CD4-positive, alpha-beta T cell (primary cell): ENCODE measurements around the gene ENAM. TPM values are rescaled to one million over a fixed set of nuclear protein-coding genes. Genes with fewer than 3 reads are reported as not detected.
A peak's percentile ranks its signal among the peaks of the same experiment; 100 is the strongest.
"Not testable (repeated sequence)": the region's sequence is repeated elsewhere in the genome, so short reads cannot be mapped to it uniquely, and the experiment has no call there.

Source experiments
- ATAC-seq: fragments of 200-7000 bp; cut with Tn5 transposase; one replicate; pipeline ENCODE4 v1.10.0; 2022; ENCODE audit warnings: mild to moderate bottlenecking; ENCODE audit not compliant: poor library complexity
- CTCF ChIA-PET: fragments of 350-600 bp; sonication (Branson Sonifier 250); formaldehyde crosslinking; loops from one replicate; lab custom pipeline; 2021; ENCODE audit warnings: antibody characterized with exemption, inconsistent platforms; lab: Charles Lee
- POLR2A ChIA-PET: fragments of 350-600 bp; sonication (Branson Sonifier 250); formaldehyde crosslinking; loops from one replicate; lab custom pipeline; 2021; ENCODE audit warnings: antibody characterized with exemption, inconsistent platforms; lab: Charles Lee
- DNase-seq, 14 experiments: peaks; one replicate each; pipeline ENCODE4 v3.0.0-alpha.2; 2013 to 2020; ENCODE audit warnings: mixed read lengths in 2 of 14
- H3K27ac ChIP-seq, 2 donors: one replicate each; pipeline versions ENCODE4 v1.5.1 to v1.7.0; 2013; ENCODE audit warnings: low read length in 2 of 2, low read depth in 1 of 2, mild to moderate bottlenecking in 1 of 2
- H3K27me3 ChIP-seq, 2 experiments: 1 replicate in 1 of 2; 2 replicates in 1 of 2; pipeline versions ENCODE4 v1.6.1 to v1.7.0; 2013; ENCODE audit warnings: low read length in 2 of 2, control low read depth in 1 of 2, mild to moderate bottlenecking in 1 of 2, moderate library complexity in 1 of 2; ENCODE audit not compliant: insufficient read depth in 2 of 2, control insufficient read depth in 1 of 2
- H3K36me3 ChIP-seq: one replicate; pipeline ENCODE4 v1.6.1; 2013; ENCODE audit warnings: low read length, control low read depth; ENCODE audit not compliant: insufficient read depth
- H3K4me1 ChIP-seq: one replicate; pipeline ENCODE4 v1.6.1; 2013; ENCODE audit warnings: low read length, control low read depth; ENCODE audit not compliant: insufficient read depth
- H3K4me3 ChIP-seq: one replicate; pipeline ENCODE4 v1.5.1; 2013; ENCODE audit warnings: mild to moderate bottlenecking, low read length, moderate library complexity
- H3K9me3 ChIP-seq, 2 experiments: 1 replicate in 1 of 2; 2 replicates in 1 of 2; pipeline versions ENCODE4 v1.6.1 to v1.7.0; 2013; ENCODE audit warnings: low read length in 2 of 2, mild to moderate bottlenecking in 2 of 2, control low read depth in 1 of 2, moderate library complexity in 1 of 2; ENCODE audit not compliant: control insufficient read depth in 1 of 2, insufficient read depth in 1 of 2
- H3K27ac Mint-ChIP-seq: one replicate; pipeline ENCODE4 v1.8.0; 2020; ENCODE audit warnings: mixed read lengths
- H3K27me3 Mint-ChIP-seq: one replicate; pipeline ENCODE4 v1.8.0; 2021; ENCODE audit warnings: mixed read lengths
- H3K36me3 Mint-ChIP-seq: one replicate; pipeline ENCODE4 v1.8.0; 2021; ENCODE audit warnings: low read depth, mixed read lengths
- H3K4me1 Mint-ChIP-seq: one replicate; pipeline ENCODE4 v1.8.0; 2021; ENCODE audit warnings: low read depth, mixed read lengths
- H3K4me3 Mint-ChIP-seq: one replicate; pipeline ENCODE4 v1.8.0; 2020; ENCODE audit warnings: mild to moderate bottlenecking, mixed read lengths
- H3K9me3 Mint-ChIP-seq: one replicate; pipeline ENCODE4 v1.8.0; 2020; ENCODE audit warnings: mixed read lengths
- intact Hi-C, 2 experiments: fragments of 100-400 bp; cut with DNase I in 1 of 2; cut with micrococcal nuclease in 1 of 2; formaldehyde crosslinking; loops; one replicate each; pipeline versions ENCODE4 v1.15.1 to v1.9.0; 2023 to 2025; cut with DNase I, micrococcal nuclease
- total RNA-seq, 174 experiments: library from RNA in 2 of 174; stranded (reverse) in 2 of 174; gene quantifications; one replicate each; pipeline ENCODE4 v1.2.3 and lab custom pipeline; 2021 to 2026
- TF ChIP-seq, protein P1 (sequence below): fragments of 200-600 bp; IDR thresholded peaks from one replicate; pipeline ENCODE4 v1.8.0; 2022; ENCODE audit warnings: antibody characterized with exemption, mild to moderate bottlenecking

Gene ENAM
- total RNA-seq, 2 experiments from 2014 or later: not detected

DNA sequence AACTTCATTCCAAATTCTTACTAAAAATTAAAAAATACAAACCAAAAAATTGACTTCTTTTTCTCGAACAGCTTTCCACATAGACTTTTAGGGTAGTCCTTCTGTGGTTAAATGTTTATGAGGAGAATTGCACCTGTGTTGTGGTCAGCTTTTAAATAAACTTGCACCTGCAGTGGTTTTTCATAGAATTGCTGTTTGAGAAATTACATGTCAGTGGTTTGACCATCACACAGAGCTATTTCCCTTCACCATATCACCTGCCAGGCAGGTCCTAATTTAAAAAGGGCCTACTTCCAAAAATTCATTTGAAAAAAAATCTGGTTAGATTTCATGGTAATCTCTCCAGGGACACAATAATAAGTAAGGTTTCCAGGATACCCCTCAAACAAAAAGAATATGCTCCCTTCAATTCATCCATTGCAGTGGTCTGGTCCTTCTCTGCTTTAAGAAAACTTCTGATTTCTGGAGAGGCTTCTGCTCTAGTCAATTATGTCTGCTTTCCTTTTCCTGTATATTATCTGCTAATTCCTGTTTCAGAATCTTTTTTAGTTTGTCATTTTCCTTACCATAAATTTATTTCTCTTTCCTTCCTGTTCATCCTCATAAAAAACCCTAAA, 49.9 kb downstream of the ENAM start:
- Histone ChIP-seq H3K36me3 (no peaks in the 10 kb centered on the region), H3K27ac (no peak overlapping the region), H3K27me3 (no peaks in the 10 kb centered on the region), H3K4me3 (no peak overlapping the region), H3K9me3 (no peaks in the 10 kb centered on the region), H3K4me1 (peaks cover 7% of the 10 kb centered on the region)
- Mint-ChIP-seq H3K9me3 (no peaks in the 10 kb centered on the region), H3K27me3 (no peaks in the 10 kb centered on the region), H3K4me1 (peaks cover 5% of the 10 kb centered on the region), H3K36me3 (no peaks in the 10 kb centered on the region), H3K4me3 (no peak overlapping the region), H3K27ac (no peak overlapping the region)
- ChIA-PET CTCF (no interaction called here), POLR2A (interaction anchor here (1.1 to 1.9 kb wide), 2 partner anchors 10 to 317 kb away, joined by 4 to 7 read pairs; partner anchors contain the start of gene UTP3)
- DNase-seq: peak in 1 of 14 experiments; percentile 12
- TF ChIP-seq, protein P1, sequence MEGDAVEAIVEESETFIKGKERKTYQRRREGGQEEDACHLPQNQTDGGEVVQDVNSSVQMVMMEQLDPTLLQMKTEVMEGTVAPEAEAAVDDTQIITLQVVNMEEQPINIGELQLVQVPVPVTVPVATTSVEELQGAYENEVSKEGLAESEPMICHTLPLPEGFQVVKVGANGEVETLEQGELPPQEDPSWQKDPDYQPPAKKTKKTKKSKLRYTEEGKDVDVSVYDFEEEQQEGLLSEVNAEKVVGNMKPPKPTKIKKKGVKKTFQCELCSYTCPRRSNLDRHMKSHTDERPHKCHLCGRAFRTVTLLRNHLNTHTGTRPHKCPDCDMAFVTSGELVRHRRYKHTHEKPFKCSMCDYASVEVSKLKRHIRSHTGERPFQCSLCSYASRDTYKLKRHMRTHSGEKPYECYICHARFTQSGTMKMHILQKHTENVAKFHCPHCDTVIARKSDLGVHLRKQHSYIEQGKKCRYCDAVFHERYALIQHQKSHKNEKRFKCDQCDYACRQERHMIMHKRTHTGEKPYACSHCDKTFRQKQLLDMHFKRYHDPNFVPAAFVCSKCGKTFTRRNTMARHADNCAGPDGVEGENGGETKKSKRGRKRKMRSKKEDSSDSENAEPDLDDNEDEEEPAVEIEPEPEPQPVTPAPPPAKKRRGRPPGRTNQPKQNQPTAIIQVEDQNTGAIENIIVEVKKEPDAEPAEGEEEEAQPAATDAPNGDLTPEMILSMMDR: no peak
- ATAC-seq: no peak
- intact Hi-C loops: no loop called here

DNA sequence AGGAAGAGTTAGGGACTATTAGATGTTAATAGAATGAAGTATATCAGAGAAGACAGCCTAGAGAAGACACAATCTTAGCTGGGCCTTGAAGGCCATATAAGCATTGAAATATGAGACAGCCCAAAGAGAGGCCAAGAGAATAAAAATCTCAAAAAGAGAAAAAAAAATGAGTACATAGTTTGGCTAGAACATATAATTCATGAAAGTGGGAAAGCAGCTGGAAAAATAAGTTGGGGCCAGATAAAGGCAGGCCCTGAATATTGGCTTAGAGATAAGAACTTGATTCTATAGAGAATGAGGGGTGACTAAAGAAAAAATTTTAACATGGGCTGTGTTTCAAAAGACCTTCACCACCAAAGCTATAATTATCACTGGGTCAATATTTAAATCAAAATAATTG, 52.4 kb downstream of the ENAM start:
- no peaks in the 10 kb centered on the region for H3K36me3 ChIP-seq
- Mint-ChIP-seq H3K4me3 (no peak overlapping the region), H3K36me3 (no peaks in the 10 kb centered on the region), H3K9me3 (no peaks in the 10 kb centered on the region), H3K4me1 (peaks cover 5% of the 10 kb centered on the region), H3K27me3 (no peaks in the 10 kb centered on the region), H3K27ac (no peak overlapping the region)
- CTCF ChIA-PET: interaction anchor here (1.1 to 1.2 kb wide), 2 partner anchors 24 to 29 kb away, joined by 3 read pairs; no protein-coding TSS in a partner anchor
- H3K27me3 ChIP-seq: no peaks in the 10 kb centered on the region
- H3K4me1 ChIP-seq: peaks cover 7% of the 10 kb centered on the region
- H3K27ac ChIP-seq: no peak overlapping the region
- DNase-seq (no peak), ATAC-seq (no peak)
- POLR2A ChIA-PET: interaction anchor here (1.7 kb wide), 1 partner anchor 8 kb away, joined by 6 read pairs; no protein-coding TSS in a partner anchor
- H3K4me3 ChIP-seq: no peak overlapping the region
- TF ChIP-seq, protein P1: no peak
- intact Hi-C loops: loop anchor here in 1 of 2 experiments (10.0 kb wide), 1 partner anchor 314 kb away; the partner anchor contains the start of gene DCK
- H3K9me3 ChIP-seq: no peaks in the 10 kb centered on the region

DNA sequence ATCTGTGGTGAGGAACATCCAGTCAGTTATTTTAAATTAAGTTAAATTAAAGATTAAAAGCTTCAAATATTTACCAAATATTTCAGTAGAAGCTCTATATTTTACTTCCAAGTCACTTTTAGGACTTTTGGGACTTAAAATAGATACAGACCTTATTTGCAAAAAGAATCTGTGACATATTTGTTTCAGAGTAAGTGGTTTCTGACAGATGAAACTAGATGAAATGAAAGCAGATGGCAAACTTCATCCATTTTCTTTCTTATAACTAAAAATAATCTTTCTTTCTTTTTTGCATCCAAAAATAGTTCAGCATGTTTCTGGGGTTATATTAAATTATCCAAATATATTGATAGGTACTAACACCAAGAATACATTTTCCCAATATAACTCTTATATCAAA, 53.2 kb downstream of the ENAM start:
- Histone ChIP-seq H3K4me3 (no peak overlapping the region), H3K9me3 (no peaks in the 10 kb centered on the region), H3K36me3 (no peaks in the 10 kb centered on the region), H3K4me1 (peaks cover 6% of the 10 kb centered on the region), H3K27me3 (no peaks in the 10 kb centered on the region), H3K27ac (no peak overlapping the region)
- Mint-ChIP-seq H3K4me1 (peaks cover 5% of the 10 kb centered on the region), H3K27ac (no peak overlapping the region), H3K36me3 (no peaks in the 10 kb centered on the region), H3K4me3 (no peak overlapping the region), H3K9me3 (no peaks in the 10 kb centered on the region), H3K27me3 (no peaks in the 10 kb centered on the region)
- no peak for DNase-seq
- TF ChIP-seq, protein P1: no peak
- no peak for ATAC-seq
- ChIA-PET CTCF (no interaction called here), POLR2A (no interaction called here)
- intact Hi-C loops: loop anchor here in 1 of 2 experiments (10.0 kb wide), 1 partner anchor 313 kb away; the partner anchor contains the start of gene DCK

DNA sequence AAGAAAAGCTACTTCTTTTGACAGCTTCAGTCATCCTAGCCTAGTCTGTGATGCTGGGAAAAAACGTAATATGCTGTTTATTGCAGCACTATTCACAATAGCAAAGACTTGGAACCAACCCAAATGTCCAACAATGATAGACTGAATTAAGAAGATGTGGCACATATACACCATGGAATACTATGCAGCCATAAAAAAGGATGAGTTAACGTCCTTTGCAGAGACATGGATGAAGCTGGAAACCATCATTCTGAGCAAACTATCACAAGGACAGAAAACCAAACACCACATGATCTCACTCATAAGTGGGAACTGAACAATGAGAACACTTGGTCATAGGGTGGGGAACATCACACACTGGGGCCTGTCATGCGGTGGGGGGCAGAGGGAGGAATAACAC, 53.6 kb downstream of the ENAM start:
- POLR2A ChIA-PET, ATAC-seq, CTCF ChIA-PET, H3K36me3 ChIP-seq, H3K27ac Mint-ChIP-seq, H3K27me3 Mint-ChIP-seq, DNase-seq, H3K27me3 ChIP-seq, H3K36me3 Mint-ChIP-seq, H3K9me3 Mint-ChIP-seq, H3K4me1 Mint-ChIP-seq, H3K27ac ChIP-seq, H3K4me1 ChIP-seq, H3K4me3 ChIP-seq, H3K9me3 ChIP-seq, H3K4me3 Mint-ChIP-seq: not testable (repeated sequence)
- intact Hi-C loops: loop anchor here in 1 of 2 experiments (10.0 kb wide), 1 partner anchor 313 kb away; the partner anchor contains the start of gene DCK
